RCC 7860 (cell line): ENCODE data around the gene RBKS.
A peak's percentile ranks its signal among the peaks of the same experiment; 100 is the strongest.
"Not testable (repeated sequence)": the region's sequence is repeated elsewhere in the genome, so short reads cannot be mapped to it uniquely, and the experiment has no call there.

Experiments
- DNase-seq: peaks from one replicate; pipeline ENCODE4 v3.0.0-alpha.2; 2015; ENCODE audit warnings: low spot score
- FAIRE-seq: peaks from 2 replicates; lab custom pipeline; 2012; peaks lifted over from hg19 to GRCh38; lab: Jason Lieb, UNC

The RBKS gene

DNA sequence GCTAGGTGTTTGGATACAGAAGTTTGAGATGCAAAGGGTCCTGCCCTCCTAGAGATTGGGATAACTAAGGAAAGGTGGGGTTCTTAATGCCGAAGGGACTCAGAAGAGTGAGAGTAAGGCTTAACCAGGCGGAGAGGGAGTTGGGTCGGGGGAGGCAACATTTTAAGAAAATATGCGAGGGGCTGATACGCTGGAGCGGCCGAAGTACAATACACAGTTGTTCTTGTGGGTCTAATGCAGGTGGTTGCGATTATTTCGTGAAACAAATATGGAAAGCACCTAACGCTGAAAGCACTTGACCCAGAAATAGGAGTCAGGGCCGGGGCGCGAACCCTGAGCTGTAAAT lies 119.0 kb downstream of the RBKS start:
- no peak for DNase-seq
- FAIRE-seq: no peak

DNA sequence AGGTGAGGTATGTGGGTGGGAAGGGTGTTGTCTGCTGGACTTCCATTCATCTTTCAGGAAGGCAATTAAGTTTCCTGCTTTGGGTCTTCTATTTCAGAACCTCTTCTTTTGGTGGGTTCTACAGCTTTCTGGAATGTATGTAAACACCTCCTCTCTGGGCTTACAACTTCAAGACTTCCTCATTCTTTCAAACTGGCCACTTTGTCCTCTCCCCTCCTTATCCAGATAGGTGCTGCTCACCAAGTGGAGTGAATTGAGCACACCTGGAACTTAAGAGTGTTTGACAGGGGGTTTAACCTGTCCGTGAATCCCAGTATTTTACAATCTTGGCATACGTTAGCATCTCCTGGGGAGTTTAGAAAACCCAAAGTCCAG lies 123.9 kb downstream of the RBKS start:
- no peak for FAIRE-seq

GRCh38 chr2:27765621-27766286 lies 124.4 kb downstream of the RBKS start:
- DNase-seq: no peak
- FAIRE-seq: no peak

More for the DNA sequence above, 123.9 kb downstream of the RBKS start:
- no peak for DNase-seq

GRCh38 chr2:27764526-27764925 lies 125.7 kb downstream of the RBKS start:
- not testable (repeated sequence) for DNase-seq, FAIRE-seq

- DNase-seq: no peak
- no peak for FAIRE-seq
These were observed 126.3 kb downstream of the RBKS start for GRCh38 chr2:27763907-27764267.

GRCh38 chr2:27762951-27763906 lies 127.0 kb downstream of the RBKS start:
- no peak for DNase-seq
- no peak for FAIRE-seq

DNA sequence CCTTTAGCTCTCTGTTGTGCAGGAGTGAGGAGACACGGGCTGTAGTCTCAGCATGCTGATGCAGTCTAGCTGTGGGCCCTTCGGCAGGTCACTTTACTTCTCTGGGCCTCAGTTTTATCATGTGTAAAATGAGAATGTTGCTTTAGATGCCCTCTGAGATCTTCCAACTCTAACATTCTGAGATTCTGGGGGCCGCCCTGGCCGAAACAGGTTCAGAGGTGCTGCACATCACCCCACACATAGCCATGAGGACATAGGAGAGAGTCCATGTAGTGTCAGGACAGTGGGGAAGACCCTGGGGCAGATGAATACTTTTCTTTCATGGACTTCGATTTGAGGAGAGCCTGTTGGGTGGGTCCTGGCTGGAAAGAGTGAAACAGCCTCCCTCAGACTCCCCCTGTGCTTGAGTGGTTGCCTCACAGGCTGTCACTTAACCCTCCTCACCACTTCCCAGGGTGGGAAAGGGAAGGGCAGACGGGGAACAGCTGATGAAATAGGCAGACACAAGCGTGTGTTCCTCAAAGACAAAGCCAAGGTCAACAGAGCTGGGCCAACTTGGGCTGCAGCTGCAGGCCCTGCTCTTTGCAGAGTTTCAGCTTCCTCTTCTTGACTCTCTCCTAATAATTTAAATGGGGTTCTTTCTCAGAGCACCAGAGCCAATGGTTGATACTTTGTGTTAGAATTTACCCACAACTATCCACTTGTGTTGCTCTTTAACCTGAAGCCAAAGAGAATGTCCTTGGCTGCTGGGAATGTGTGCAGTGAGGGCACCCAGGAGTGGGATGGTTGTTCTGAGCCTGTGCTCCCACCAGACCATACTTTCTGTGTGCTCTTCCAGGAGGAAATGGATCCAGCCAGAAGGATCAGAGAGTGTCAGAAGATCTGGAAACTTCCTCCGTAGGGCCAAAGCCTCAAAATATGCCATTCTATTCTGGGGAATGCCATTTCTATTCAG lies 133.4 kb downstream of the RBKS start:
- FAIRE-seq (no peak), DNase-seq (no peak)

DNA sequence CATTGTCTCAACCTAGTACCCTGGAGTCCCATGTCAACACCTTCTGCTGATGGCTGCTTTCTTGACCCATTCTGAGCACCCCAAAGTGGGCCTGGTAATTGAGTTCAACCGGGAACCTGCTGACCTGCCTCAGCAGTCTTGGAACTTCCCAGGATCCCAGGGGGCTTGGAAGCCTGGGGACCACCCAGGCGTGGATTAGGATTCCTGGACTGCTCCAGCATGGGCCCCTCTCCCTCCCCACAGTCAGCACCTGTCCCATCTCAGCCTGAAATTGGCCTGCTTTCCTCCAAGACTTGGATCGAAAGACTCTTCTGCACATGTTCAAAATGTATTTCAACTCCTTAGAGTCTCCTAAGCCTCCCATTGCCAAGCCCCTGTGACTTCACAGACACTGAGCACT lies 134.1 kb downstream of the RBKS start:
- FAIRE-seq (no peak), DNase-seq (no peak)

GRCh38 chr2:27754831-27755230 lies 135.4 kb downstream of the RBKS start:
- no peak for FAIRE-seq
- no peak for DNase-seq

GRCh38 chr2:27754138-27754588 lies 136.0 kb downstream of the RBKS start:
- FAIRE-seq (peak; percentile 73), DNase-seq (peak; percentile 86)

DNA sequence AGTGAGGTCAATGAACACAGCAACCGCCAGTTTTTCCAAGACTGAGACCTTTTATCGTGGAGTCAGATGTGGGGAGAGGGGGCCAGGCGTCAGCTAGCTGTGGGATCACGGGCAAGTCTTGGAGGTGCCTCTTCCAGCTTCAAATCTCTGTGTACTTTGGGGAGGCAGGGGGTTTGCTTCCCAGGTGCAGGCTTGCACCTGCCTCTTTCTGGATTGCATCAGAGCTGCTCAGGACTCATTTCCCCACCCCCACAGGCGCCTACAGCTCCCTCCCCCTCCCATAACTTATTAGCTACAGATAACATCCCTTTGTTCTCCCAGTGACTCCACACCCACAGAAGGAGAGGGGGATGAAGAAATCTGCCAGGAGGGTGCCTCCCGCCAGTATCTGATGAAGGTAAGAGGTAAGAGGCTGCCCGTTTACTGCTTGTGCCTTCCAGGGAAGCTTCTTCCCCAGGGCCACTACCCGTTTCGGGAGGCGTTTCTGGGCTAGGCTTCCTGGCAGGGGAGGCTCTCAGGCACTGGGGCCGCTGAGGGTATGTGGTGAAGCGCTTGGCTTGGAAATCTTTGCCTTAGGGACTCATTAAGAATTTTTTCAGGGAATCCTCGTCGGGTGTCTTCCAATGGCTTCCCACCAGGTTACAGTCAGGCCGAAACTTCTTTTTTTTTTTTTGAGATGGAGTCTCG lies 137.5 kb downstream of the RBKS start:
- peak; percentile 52 for DNase-seq
- no peak for FAIRE-seq

GRCh38 chr2:27751377-27751776 lies 138.8 kb downstream of the RBKS start:
- DNase-seq (no peak), FAIRE-seq (no peak)

GRCh38 chr2:27748803-27749554 lies 141.2 kb downstream of the RBKS start:
- FAIRE-seq, DNase-seq: not testable (repeated sequence)

DNA sequence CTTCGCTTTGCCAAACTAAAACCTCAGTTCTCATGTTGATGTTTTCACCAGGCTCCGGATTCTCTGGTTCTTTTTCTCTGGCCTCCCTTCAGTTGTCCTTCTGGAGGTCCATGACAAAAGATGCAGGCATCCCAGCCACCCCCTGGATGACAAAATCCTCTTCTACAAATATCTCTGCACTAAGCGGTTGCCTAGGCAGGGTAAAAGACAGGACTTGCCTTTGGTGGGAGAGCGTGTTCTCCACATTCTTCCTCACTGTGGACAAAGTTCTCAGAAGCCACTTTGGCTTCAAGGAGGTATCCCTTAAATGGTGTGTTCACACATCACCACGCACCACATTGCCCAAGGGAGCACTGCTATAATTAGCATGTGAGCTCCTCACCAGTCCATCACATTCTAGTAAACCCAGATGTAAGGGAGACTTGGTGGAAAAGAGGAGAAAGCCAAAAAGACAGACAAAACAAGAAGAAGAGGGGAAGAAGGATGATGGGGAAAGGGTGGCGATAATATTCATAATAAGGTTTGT lies 142.3 kb downstream of the RBKS start:
- DNase-seq: no peak
- FAIRE-seq: no peak

GRCh38 chr2:27746325-27746724 lies 143.9 kb downstream of the RBKS start:
- FAIRE-seq: no peak
- no peak for DNase-seq

DNA sequence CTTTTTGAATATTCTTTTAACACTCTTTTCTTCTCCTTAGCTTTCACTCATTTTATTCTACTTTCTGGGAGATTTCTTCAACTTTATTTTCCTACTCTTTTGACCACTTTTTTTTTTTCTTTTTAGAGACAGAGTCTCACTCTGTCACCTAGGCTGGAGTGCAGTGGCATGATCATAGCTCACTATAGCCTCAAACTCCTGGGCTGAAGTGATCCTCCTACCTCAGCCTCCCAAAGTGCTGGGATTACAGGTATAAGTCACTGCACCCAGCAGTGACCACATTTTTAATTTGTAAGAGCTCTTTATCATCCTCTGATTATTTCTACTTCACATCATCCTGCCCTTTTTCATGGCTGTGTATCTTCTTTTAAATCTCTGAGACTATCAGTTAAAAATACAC lies 144.7 kb downstream of the RBKS start:
- DNase-seq, FAIRE-seq: not testable (repeated sequence)

DNA sequence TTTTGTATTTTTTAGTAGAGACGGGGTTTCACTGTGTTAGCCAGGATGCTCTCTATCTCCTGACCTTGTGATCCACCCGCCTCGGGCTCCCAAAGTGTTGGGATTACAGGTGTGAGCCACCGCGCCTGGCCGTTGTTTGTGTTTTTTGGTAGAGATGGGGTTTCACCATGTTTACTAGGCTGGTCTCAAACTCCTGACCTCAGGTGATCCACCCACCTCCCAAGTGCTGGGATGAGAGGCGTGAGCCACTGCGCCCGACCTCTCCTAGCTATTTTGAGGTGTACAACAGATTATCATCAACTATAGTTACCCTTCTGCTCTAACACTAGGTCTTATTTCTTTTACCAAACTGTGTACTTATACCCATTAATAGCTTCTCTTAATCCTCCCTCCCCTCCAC lies 147.6 kb downstream of the RBKS start:
- DNase-seq (no peak), FAIRE-seq (no peak)

- FAIRE-seq (no peak), DNase-seq (no peak)
These were observed 148.5 kb downstream of the RBKS start for GRCh38 chr2:27741673-27742072.

DNA sequence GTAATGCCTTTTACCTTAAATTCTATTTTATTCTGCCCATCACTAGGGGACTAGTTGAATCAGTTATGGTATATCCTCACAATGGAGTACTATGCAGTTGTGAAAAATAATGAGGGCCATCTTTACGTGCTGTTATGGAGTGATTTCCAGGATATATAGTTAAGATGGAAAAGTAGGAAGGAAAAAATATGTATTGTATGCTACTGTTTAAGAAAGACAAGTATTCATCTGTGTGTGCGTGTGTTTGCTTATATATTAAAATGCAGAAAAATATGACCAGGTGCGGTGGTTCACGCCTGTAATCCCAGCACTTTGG lies 151.2 kb downstream of the RBKS start:
- DNase-seq (no peak), FAIRE-seq (no peak)
